SK-N-SH (cell line): Measurements from ENCODE around the gene CDX1. TPM values are rescaled to one million over a fixed set of nuclear protein-coding genes. Genes with fewer than 3 reads are reported as not detected.

Source experiments
- CTCF ChIA-PET: fragments of 300-600, 350-600 bp; formaldehyde crosslinking; extraction: SDS; loops from one replicate; lab custom pipeline; 2021; lab: Yijun Ruan, JAX
- POLR2A ChIA-PET: fragments of 350-600 bp; sonication (Branson Sonifier 250); formaldehyde crosslinking; extraction: SDS; loops from one replicate; lab custom pipeline; 2020; ENCODE audit warnings: antibody characterized with exemption, inconsistent platforms; lab: Yijun Ruan, JAX
- DNase-seq: peaks from one replicate; pipeline ENCODE4 v3.0.0; 2012
- H2AFZ ChIP-seq: fragments of 200-600 bp; sonication (generic); 2 replicates; pipeline ENCODE4 v1.8.1; 2016; ENCODE audit warnings: antibody characterized with exemption, mild to moderate bottlenecking, low read depth
- H3F3A ChIP-seq: fragments of 200-600 bp; sonication (generic); replicated peaks from 2 replicates; pipeline ENCODE3; 2016; ENCODE audit warnings: antibody characterized with exemption, mild to moderate bottlenecking; ENCODE audit not compliant: insufficient read depth
- H3K27ac ChIP-seq, 2 experiments: fragments of 200-500 bp in 1 of 2; fragments of 200-600 bp in 1 of 2; sonication (Bioruptor generic) in 1 of 2; sonication (generic), shearing (Covaris generic) in 1 of 2; 2 replicates each; pipeline versions ENCODE4 v1.5.1 to v1.6.1; 2014 to 2016; ENCODE audit warnings: low read depth in 2 of 2, inconsistent platforms in 1 of 2, low read length in 1 of 2, mild to moderate bottlenecking in 1 of 2, mixed read lengths in 1 of 2
- H3K27me3 ChIP-seq: fragments of 200-600 bp; sonication (generic), shearing (Covaris generic); 2 replicates; pipeline ENCODE4 v1.6.1; 2016; ENCODE audit warnings: mixed run types; ENCODE audit not compliant: insufficient read depth
- H3K36me3 ChIP-seq, 2 experiments: fragments of 200-500 bp in 1 of 2; fragments of 200-600 bp in 1 of 2; sonication (Bioruptor generic) in 1 of 2; sonication (generic) in 1 of 2; replicated peaks in 1 of 2; 2 replicates each; pipeline versions ENCODE3 to v1.5.1; 2014 to 2016; ENCODE audit warnings: low read length in 1 of 2, mild to moderate bottlenecking in 1 of 2; ENCODE audit not compliant: insufficient read depth in 2 of 2, control insufficient read depth in 1 of 2
- H3K4me1 ChIP-seq, 2 experiments: fragments of 200-500 bp in 1 of 2; fragments of 200-600 bp in 1 of 2; sonication (Bioruptor generic) in 1 of 2; sonication (generic), shearing (Covaris generic) in 1 of 2; 2 replicates each; pipeline versions ENCODE4 v1.5.1 to v1.6.1; 2014 to 2016; ENCODE audit warnings: low read depth in 1 of 2, low read length in 1 of 2, mixed run types in 1 of 2; ENCODE audit not compliant: insufficient read depth in 2 of 2, control insufficient read depth in 1 of 2
- H3K4me2 ChIP-seq: fragments of 200-600 bp; sonication (generic), shearing (Covaris generic); 2 replicates; pipeline ENCODE4 v1.6.1; 2017; ENCODE audit warnings: mixed run types
- H3K4me3 ChIP-seq, 2 experiments: fragments of 200-500 bp in 1 of 2; fragments of 200-600 bp in 1 of 2; sonication (Bioruptor generic) in 1 of 2; sonication (generic), shearing (Covaris generic) in 1 of 2; 2 replicates each; pipeline versions ENCODE4 v1.5.1 to v1.8.1; 2014 to 2016; ENCODE audit warnings: low read depth in 2 of 2, inconsistent platforms in 1 of 2, low read length in 1 of 2, mild to moderate bottlenecking in 1 of 2, mixed read lengths in 1 of 2, moderate library complexity in 1 of 2
- H3K79me2 ChIP-seq: fragments of 200-600 bp; sonication (generic); 2 replicates; pipeline ENCODE4 v1.8.1; 2017; ENCODE audit warnings: mild to moderate bottlenecking; ENCODE audit not compliant: insufficient read depth
- H3K9ac ChIP-seq: fragments of 200-600 bp; sonication (generic); 2 replicates; pipeline ENCODE4 v1.6.1; 2017; ENCODE audit warnings: mixed run types
- H3K9me2 ChIP-seq: fragments of 200-600 bp; sonication (generic); 2 replicates; pipeline ENCODE4 v1.6.1; 2017; ENCODE audit warnings: mixed run types
- H3K9me3 ChIP-seq: fragments of 200-600 bp; sonication (generic); 2 replicates; pipeline ENCODE4 v1.6.1; 2017; ENCODE audit warnings: mixed run types, mild to moderate bottlenecking, moderate library complexity
- H4K20me1 ChIP-seq: fragments of 200-600 bp; sonication (generic); 2 replicates; pipeline ENCODE4 v1.6.1; 2017; ENCODE audit warnings: mild to moderate bottlenecking, mixed run types; ENCODE audit not compliant: insufficient read depth
- ELF1 ChIP-seq: IDR thresholded peaks from 2 replicates; pipeline ENCODE4 v1.4.0; 2012
- FOSL2 ChIP-seq: IDR thresholded peaks from 2 replicates; pipeline ENCODE4 v1.4.0; 2012; ENCODE audit warnings: low read depth, mild to moderate bottlenecking, moderate library complexity, borderline replicate concordance
- MEF2A ChIP-seq: IDR thresholded peaks from 2 replicates; pipeline ENCODE4 v1.4.0; 2012; ENCODE audit warnings: low read depth, borderline replicate concordance
- MXI1 ChIP-seq: IDR thresholded peaks from 2 replicates; pipeline ENCODE4 v1.6.1; 2012; ENCODE audit warnings: mild to moderate bottlenecking, low read depth, low read length, improper control_type of control experiment
- NRF1 ChIP-seq: IDR thresholded peaks from 2 replicates; pipeline ENCODE4 v1.6.1; 2012; ENCODE audit warnings: low read depth, mild to moderate bottlenecking, low read length
- RAD21 ChIP-seq: IDR thresholded peaks from 2 replicates; pipeline ENCODE4 v1.6.1; 2012; ENCODE audit warnings: mild to moderate bottlenecking, low read length
- SIN3A ChIP-seq: IDR thresholded peaks from 2 replicates; pipeline ENCODE4 v1.6.1; 2012; ENCODE audit warnings: low read depth, mild to moderate bottlenecking, low read length, moderate library complexity, borderline replicate concordance
- TEAD4 ChIP-seq: IDR thresholded peaks from 2 replicates; pipeline ENCODE4 v1.4.0; 2012; ENCODE audit warnings: mild to moderate bottlenecking, borderline replicate concordance; ENCODE audit not compliant: insufficient read depth
- WGBS: methylation state at CpG from one replicate; pipeline ENCODE4 v1.1.6; 2017; ENCODE audit warnings: low lambda C conversion rate; 5-methylcytosine and 5-hydroxymethylcytosine counted together
- polyA plus RNA-seq, 3 experiments: library from polyadenylated mRNA; depleted of rRNA; stranded (reverse); fragments of >200 nt; gene quantifications; 2 replicates each; pipeline ENCODE4 v1.2.3, GENCODE V29; 2012
- TF ChIP-seq, protein P1 (sequence below): fragments of 200-600 bp; sonication (generic); IDR thresholded peaks from 2 replicates; pipeline ENCODE4 v1.6.1; 2017; ENCODE audit warnings: antibody characterized with exemption, mild to moderate bottlenecking, moderate library complexity
- TF ChIP-seq, protein P2 (sequence below): fragments of 150-350 bp; IDR thresholded peaks from 2 replicates; pipeline ENCODE4 v1.6.1; 2016; ENCODE audit warnings: mild to moderate bottlenecking, low read depth, low read length
- TF ChIP-seq, protein P3 (sequence below): IDR thresholded peaks from 2 replicates; pipeline ENCODE4; 2012
- TF ChIP-seq, protein P4 (sequence below): IDR thresholded peaks from 2 replicates; pipeline ENCODE4 v1.4.0; 2012; ENCODE audit warnings: low read depth

CDX1 gene
- polyA plus RNA-seq, 1 of the 3 experiments (the other 2 are of a cell fraction): 0.23 TPM

DNA sequence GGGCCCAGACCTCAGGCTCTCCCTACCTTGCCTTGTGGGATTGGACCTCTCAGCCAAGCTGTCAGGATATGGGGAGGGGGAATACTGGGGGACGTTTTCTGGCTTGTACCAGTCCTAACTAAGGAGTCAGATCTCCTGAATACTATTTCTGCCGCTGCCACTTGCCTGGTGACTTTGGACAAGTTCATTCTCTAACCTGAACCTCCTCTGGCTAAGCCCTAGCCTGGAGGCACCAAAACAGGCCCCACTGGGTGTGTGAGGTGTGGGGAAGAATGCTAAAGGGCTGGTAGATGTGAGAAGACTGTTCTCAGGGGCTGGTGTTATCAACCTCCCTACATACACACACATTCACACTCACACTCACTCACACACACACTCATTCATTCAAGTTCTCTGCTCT is 24.4 kb downstream of the CDX1 start (continued):
- TF ChIP-seq, protein P1, sequence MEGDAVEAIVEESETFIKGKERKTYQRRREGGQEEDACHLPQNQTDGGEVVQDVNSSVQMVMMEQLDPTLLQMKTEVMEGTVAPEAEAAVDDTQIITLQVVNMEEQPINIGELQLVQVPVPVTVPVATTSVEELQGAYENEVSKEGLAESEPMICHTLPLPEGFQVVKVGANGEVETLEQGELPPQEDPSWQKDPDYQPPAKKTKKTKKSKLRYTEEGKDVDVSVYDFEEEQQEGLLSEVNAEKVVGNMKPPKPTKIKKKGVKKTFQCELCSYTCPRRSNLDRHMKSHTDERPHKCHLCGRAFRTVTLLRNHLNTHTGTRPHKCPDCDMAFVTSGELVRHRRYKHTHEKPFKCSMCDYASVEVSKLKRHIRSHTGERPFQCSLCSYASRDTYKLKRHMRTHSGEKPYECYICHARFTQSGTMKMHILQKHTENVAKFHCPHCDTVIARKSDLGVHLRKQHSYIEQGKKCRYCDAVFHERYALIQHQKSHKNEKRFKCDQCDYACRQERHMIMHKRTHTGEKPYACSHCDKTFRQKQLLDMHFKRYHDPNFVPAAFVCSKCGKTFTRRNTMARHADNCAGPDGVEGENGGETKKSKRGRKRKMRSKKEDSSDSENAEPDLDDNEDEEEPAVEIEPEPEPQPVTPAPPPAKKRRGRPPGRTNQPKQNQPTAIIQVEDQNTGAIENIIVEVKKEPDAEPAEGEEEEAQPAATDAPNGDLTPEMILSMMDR: no peak
- TF ChIP-seq RAD21: no peak
- TF ChIP-seq, protein P2, sequence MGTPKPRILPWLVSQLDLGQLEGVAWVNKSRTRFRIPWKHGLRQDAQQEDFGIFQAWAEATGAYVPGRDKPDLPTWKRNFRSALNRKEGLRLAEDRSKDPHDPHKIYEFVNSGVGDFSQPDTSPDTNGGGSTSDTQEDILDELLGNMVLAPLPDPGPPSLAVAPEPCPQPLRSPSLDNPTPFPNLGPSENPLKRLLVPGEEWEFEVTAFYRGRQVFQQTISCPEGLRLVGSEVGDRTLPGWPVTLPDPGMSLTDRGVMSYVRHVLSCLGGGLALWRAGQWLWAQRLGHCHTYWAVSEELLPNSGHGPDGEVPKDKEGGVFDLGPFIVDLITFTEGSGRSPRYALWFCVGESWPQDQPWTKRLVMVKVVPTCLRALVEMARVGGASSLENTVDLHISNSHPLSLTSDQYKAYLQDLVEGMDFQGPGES: no peak
- TF ChIP-seq SIN3A: no peak
- TF ChIP-seq, protein P3, sequence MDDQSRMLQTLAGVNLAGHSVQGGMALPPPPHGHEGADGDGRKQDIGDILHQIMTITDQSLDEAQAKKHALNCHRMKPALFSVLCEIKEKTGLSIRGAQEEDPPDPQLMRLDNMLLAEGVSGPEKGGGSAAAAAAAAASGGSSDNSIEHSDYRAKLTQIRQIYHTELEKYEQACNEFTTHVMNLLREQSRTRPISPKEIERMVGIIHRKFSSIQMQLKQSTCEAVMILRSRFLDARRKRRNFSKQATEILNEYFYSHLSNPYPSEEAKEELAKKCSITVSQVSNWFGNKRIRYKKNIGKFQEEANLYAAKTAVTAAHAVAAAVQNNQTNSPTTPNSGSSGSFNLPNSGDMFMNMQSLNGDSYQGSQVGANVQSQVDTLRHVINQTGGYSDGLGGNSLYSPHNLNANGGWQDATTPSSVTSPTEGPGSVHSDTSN: no peak

DNA sequence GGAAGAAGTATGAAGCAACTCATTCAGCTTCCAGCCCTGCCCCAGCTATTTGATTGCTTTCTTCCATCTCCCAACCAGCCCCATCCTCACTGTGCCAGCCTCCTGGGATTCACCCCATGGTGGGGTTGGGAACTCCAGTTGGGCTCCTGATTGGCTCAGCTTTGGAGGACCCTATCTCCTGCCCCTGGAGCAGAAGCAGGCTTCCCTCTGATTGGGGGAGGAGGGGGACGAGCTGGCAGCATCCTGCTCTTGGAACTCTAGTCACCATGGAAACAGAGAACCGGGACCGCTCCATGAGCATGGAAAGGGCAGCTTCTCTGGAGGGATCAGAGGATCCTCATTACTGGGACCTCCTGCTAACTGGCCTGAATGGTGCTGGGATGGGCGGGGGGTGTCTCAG is 25.9 kb downstream of the CDX1 start:
- Histone ChIP-seq H3K4me2 (no peak overlapping the region), H2AFZ (no peak overlapping the region), H3K27ac (no peak overlapping the region), H3K4me1 (peaks cover 0 to 2% of the 10 kb centered on the region in 2 experiments; a peak in 1 of 4 replicates), H3F3A (no peaks in the 10 kb centered on the region), H3K9me2 (no peaks in the 10 kb centered on the region), H4K20me1 (no peaks in the 10 kb centered on the region), H3K9me3 (no peaks in the 10 kb centered on the region), H3K4me3 (no peak overlapping the region), H3K79me2 (no peaks in the 10 kb centered on the region), H3K27me3 (peaks cover 39% of the 10 kb centered on the region), H3K9ac (no peak overlapping the region), H3K36me3 (no peaks in the 10 kb centered on the region)
- no peak for DNase-seq
- CTCF ChIA-PET: interaction anchor here (0.7 to 4.8 kb wide), 4 partner anchors 17 to 201 kb away, joined by 3 to 22 read pairs (median 4); no protein-coding TSS in a partner anchor
- TF ChIP-seq ELF1: no peak
- WGBS: 37% methylated on average over 2 of the region's 4 CpGs
- POLR2A ChIA-PET: no interaction called here

DNA sequence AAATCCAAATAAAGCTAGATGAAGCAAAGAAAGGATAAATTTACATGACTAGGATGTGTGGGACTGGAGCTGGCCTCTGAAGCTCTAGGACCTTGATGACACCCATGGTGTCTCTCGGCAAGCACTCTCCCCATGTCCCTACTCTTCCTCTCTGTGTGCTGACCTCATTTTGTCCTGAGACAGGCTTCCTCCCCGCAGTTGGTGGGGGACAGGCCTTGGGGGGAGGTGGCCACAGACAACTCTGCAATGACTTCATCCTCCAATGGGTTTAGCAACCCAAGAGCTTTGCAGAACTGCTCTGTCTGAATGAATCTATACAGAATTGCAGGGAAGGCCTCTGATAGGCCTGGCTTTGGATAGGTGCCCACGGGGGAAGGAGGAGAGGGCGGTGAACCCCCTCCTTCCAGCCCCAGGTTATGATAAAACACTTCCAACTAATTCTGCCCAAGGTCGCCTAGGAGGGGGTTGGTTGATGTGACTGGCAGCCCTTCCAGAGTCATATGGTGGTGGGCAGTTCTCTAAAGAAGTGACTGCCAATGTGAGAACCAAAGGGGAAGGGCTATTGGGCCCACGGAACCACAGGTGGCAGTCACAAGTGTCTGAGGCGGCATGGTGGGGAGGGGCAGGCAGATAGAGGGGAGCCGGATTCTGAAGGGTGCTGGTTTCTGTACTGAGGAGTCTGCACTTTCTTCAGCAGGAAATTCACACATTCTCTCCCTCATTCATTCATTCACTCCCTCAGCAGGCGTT is 29.3 kb downstream of the CDX1 start:
- Histone ChIP-seq H3F3A (no peaks in the 10 kb centered on the region), H3K27ac (no peak overlapping the region), H3K4me2 (no peak overlapping the region), H3K27me3 (peaks cover 15% of the 10 kb centered on the region; the same call in 1 of the 2 replicates), H3K9ac (no peak overlapping the region), H3K79me2 (no peaks in the 10 kb centered on the region), H3K4me3 (no peak overlapping the region), H3K9me2 (no peaks in the 10 kb centered on the region), H2AFZ (no peak overlapping the region), H3K4me1 (no peaks in the 10 kb centered on the region; a peak in 1 of 4 replicates), H4K20me1 (no peaks in the 10 kb centered on the region), H3K9me3 (no peaks in the 10 kb centered on the region), H3K36me3 (no peaks in the 10 kb centered on the region)
- WGBS: 68% methylated on average over 9 of the region's 9 CpGs
- ChIA-PET POLR2A (no interaction called here), CTCF (interaction anchor here (1.0 to 4.8 kb wide), 8 partner anchors 9 to 77 kb away, joined by 3 to 22 read pairs (median 5); no protein-coding TSS in a partner anchor)
- DNase-seq: no peak
- TF ChIP-seq TEAD4 (no peak), NRF1 (no peak), FOSL2 (no peak), MXI1 (no peak), MEF2A (no peak)
- TF ChIP-seq, protein P4, sequence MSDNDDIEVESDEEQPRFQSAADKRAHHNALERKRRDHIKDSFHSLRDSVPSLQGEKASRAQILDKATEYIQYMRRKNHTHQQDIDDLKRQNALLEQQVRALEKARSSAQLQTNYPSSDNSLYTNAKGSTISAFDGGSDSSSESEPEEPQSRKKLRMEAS: no peak
- TF ChIP-seq, protein P1: no peak
